NB4 (cell line): ENCODE measurements around the gene CDH13.
A peak's percentile ranks its signal among the peaks of the same experiment; 100 is the strongest.

Experiments used
- DNase-seq: peaks from one replicate; pipeline ENCODE4 v3.0.0; 2010; ENCODE audit warnings: low read depth
- H3K4me3 ChIP-seq: one replicate; pipeline ENCODE4 v1.5.1; 2011; ENCODE audit warnings: mild to moderate bottlenecking, low read depth, low read length, moderate library complexity
- MYC ChIP-seq: IDR thresholded peaks from 2 replicates; pipeline ENCODE4 v1.6.1; 2011; ENCODE audit warnings: low read depth, low read length
- POLR2A ChIP-seq: IDR thresholded peaks from 2 replicates; pipeline ENCODE4 v1.6.1; 2011; ENCODE audit warnings: mild to moderate bottlenecking; ENCODE audit not compliant: insufficient read length; ENCODE audit errors: extremely low read depth
- TF ChIP-seq, protein P1 (sequence below): IDR thresholded peaks from 2 replicates; pipeline ENCODE4 v1.6.1; 2011; ENCODE audit warnings: low read depth, low read length
- TF ChIP-seq, protein P2 (sequence below): IDR thresholded peaks from one replicate; pipeline ENCODE4 v1.5.1; 2012; ENCODE audit warnings: low read depth, low read length

CDH13 gene

DNA sequence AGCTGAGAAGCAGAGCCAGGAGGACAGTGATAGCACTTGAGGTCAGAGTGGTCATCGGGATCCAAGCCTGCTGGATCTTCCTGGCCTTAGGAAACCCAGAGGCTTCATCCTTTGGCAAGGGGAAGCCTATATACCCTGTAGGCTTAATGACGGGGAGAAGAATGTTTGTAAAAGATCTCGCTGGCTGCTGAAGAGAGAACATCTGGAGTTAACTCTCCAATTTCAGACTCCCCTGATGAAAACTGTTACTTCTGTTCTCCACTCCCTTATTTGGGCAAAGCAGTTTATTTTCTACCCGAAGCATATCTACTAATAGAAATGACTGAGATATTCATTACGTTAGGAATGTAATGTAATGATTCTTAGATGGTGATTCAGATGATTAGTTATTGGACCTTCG is 487.0 kb downstream of the CDH13 start:
- no peak overlapping the region for H3K4me3 ChIP-seq
- TF ChIP-seq, protein P1, sequence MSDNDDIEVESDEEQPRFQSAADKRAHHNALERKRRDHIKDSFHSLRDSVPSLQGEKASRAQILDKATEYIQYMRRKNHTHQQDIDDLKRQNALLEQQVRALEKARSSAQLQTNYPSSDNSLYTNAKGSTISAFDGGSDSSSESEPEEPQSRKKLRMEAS = no peak
- TF ChIP-seq POLR2A (no peak), MYC (no peak)
- TF ChIP-seq, protein P2, sequence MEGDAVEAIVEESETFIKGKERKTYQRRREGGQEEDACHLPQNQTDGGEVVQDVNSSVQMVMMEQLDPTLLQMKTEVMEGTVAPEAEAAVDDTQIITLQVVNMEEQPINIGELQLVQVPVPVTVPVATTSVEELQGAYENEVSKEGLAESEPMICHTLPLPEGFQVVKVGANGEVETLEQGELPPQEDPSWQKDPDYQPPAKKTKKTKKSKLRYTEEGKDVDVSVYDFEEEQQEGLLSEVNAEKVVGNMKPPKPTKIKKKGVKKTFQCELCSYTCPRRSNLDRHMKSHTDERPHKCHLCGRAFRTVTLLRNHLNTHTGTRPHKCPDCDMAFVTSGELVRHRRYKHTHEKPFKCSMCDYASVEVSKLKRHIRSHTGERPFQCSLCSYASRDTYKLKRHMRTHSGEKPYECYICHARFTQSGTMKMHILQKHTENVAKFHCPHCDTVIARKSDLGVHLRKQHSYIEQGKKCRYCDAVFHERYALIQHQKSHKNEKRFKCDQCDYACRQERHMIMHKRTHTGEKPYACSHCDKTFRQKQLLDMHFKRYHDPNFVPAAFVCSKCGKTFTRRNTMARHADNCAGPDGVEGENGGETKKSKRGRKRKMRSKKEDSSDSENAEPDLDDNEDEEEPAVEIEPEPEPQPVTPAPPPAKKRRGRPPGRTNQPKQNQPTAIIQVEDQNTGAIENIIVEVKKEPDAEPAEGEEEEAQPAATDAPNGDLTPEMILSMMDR = no peak
- DNase-seq = no peak

DNA sequence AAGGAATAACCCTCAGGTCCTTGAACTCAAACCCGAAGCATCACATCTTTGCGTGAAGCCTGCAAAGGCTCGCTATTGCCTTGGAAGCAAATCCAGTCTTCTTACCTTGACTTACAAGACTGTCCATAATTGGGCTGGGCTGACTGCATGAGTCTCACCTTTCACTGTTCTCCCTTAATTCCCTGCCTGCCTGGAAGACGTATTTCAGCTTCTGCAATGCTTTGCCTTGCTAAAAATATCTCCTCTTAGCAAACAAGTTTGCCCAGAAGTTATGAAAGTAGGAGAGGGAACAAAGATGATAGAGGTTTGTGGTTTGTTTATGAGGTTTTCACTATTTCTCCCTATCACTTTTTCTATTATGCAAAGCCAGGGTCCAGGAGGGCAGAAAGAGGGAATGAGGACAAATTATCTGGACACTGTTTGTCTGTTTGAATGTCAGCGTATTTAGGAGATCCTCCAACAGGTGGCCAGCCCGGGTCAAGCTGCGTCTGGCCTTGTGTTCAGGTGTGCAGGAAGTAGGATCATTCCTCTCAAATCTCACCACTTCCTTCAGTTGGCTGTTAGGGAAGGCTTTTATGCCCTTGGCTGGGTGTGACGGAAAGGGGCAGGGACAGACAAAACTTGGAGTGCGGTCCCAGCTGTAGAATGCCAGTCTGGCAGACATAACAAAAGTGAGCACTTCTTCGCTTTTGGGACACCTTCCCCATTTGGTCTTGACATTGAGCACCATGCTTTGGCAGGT is 488.9 kb downstream of the CDH13 start:
- no peak overlapping the region for H3K4me3 ChIP-seq
- no peak for DNase-seq
- TF ChIP-seq, protein P1 = no peak

DNA sequence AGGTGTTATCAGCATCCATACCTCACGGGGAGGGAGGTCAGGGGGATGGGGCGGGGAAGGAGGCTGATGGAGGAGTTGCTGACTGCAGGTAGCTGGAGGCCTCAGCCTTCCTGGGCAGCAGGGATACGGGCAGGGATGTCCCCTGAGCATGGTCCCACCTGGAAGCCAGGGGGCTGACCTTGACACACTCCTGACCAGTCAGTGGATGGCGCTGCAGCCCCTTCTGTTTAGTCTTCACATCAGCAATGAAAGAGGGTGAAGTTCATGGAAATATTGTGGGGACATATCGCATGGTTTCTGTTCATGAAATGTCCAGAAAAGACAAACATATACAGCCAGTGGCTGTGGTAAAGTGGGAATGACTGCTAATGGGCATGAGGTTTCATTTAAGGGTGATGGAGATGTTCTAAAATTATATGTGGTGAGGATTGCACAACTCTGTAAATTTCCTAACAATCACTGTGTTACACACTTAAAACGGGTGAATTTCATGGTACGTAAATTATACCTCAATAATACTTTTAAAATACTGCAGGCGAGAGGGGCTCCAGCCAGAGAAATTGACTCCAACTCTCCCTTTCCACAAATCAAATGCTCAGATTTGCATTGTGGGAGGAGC is 489.6 kb downstream of the CDH13 start:
- peak; percentile 10 for DNase-seq
- H3K4me3 ChIP-seq = no peak overlapping the region

DNA sequence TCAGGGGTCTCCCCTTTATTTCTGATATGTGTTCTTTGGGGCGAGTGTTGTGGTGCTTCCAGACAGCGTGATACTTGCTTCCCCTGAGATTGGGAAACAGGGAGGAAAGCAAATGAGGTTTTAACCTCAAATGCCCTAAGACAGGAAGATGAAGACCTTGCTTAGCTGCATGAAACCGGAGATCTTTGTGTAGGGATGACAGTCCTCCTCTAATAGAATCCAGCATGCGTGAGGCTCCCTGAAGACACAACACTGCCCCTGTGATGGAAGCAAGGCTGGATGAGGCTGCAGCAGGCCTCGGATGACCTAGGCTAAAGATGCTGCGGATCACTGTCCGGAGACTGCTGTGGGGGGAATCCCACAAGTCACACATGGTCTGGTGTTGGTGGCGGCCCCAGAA is 491.0 kb downstream of the CDH13 start:
- no peak overlapping the region for H3K4me3 ChIP-seq
- no peak for DNase-seq
- TF ChIP-seq POLR2A = no peak
- TF ChIP-seq, protein P1 = no peak
- TF ChIP-seq MYC = no peak
- TF ChIP-seq, protein P2 = no peak

More for the DNA sequence above, 489.6 kb downstream of the CDH13 start:
- TF ChIP-seq, protein P2 = no peak
- TF ChIP-seq MYC (no peak), POLR2A (no peak)
- TF ChIP-seq, protein P1 = no peak

DNA sequence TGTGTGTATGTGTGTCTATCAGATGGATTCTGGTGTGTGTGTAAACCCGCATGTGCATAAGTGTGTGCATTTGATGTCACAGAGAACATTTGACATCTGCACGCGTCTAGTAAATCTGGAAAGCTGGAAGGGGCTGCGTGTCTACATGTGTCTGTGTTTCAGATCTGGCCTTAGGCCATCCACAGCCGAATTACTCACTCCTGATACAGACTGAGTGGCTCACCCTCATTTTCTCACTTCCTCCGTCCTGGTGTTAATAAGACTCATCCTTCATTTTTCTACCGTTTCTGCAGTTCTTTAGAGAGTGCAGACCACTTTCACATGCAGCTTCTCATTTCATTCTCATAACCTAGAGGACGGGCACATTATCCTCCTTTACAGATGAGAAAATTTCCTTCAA is 491.6 kb downstream of the CDH13 start:
- no peak for DNase-seq
- H3K4me3 ChIP-seq = no peak overlapping the region
- TF ChIP-seq, protein P1 = no peak
- TF ChIP-seq, protein P2 = no peak
- TF ChIP-seq MYC (no peak), POLR2A (no peak)

DNA sequence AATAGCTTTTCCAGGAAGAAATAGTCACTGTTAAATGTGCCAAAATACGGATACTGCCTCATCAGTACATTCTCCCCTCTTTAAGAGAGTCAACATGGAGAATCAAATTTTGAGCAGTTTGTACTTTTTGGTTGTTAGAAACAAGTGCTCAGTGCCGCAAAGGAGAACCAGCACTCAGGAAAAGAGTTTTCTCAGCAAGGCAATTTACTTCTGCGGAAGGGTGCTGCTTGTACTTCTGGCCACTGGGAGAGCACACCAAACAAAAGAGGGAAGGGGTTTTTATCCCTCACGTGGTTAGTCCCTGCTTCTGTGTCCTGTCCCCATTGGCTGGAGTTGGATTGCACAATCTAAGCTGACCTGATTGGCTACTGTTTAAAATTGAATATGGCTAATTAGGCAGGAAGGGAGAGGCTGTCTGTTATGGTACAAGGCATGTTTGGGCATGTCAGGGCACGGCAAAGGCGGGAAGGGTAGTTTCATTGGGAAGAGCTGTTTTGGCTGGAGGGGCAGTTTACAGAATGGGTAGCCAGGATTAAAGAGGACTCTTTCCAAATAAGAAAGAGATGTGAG is 499.3 kb downstream of the CDH13 start:
- no peak for TF ChIP-seq MYC
- TF ChIP-seq, protein P2 = no peak
- TF ChIP-seq, protein P1 = no peak
- TF ChIP-seq POLR2A = no peak
- DNase-seq = no peak
- H3K4me3 ChIP-seq = no peak overlapping the region
